GM23338 (cell line): ENCODE measurements around the gene RAPGEF5. TPM values are rescaled to one million over a fixed set of nuclear protein-coding genes. Genes with fewer than 3 reads are reported as not detected.
A peak's percentile ranks its signal among the peaks of the same experiment; 100 is the strongest.

Experiments
- ATAC-seq: fragments of 200-7000 bp; cut with Tn5 transposase; 3 replicates; pipeline ENCODE4 v1.9.1; 2020
- DNase-seq: peaks from one replicate; pipeline ENCODE4 v3.0.0-alpha.2; 2015; ENCODE audit warnings: low spot score
- H2AFZ ChIP-seq: fragments of 200-600 bp; sonication (generic); 2 replicates; pipeline ENCODE4 v1.8.0; 2016; ENCODE audit warnings: antibody characterized with exemption, mild to moderate bottlenecking, moderate library complexity
- H3F3A ChIP-seq: fragments of 200-600 bp; sonication (generic); replicated peaks from 2 replicates; pipeline ENCODE4 v1.8.0; 2017; ENCODE audit warnings: antibody characterized with exemption, mixed run types, low read depth
- H3K27ac ChIP-seq: fragments of 200-600 bp; sonication (generic); 2 replicates; pipeline ENCODE4 v1.6.1; 2016; ENCODE audit warnings: low read depth
- H3K27me3 ChIP-seq: fragments of 200-600 bp; sonication (generic); 2 replicates; pipeline ENCODE4 v1.8.0; 2016; ENCODE audit warnings: mild to moderate bottlenecking, mixed run types, moderate library complexity; ENCODE audit not compliant: insufficient read depth
- H3K36me3 ChIP-seq: fragments of 200-600 bp; sonication (generic); 2 replicates; pipeline ENCODE4 v1.8.0; 2016; ENCODE audit warnings: mild to moderate bottlenecking; ENCODE audit not compliant: insufficient read depth
- H3K4me1 ChIP-seq: fragments of 200-600 bp; sonication (generic); 2 replicates; pipeline ENCODE4 v1.8.0; 2016; ENCODE audit warnings: mild to moderate bottlenecking, moderate library complexity; ENCODE audit not compliant: insufficient read depth
- H3K4me2 ChIP-seq: fragments of 200-600 bp; sonication (generic); 2 replicates; pipeline ENCODE4 v1.7.1; 2017; ENCODE audit warnings: mixed run types
- H3K4me3 ChIP-seq: fragments of 200-600 bp; sonication (generic); 2 replicates; pipeline ENCODE4 v1.6.1; 2016; ENCODE audit warnings: mixed run types
- H3K79me2 ChIP-seq: fragments of 200-600 bp; sonication (generic); replicated peaks from 2 replicates; pipeline ENCODE4 v1.8.0; 2017; ENCODE audit warnings: mild to moderate bottlenecking; ENCODE audit not compliant: insufficient read depth
- H3K9me2 ChIP-seq: fragments of 200-600 bp; sonication (generic); 2 replicates; pipeline ENCODE4 v1.8.0; 2017; ENCODE audit not compliant: insufficient read depth
- H4K20me1 ChIP-seq: fragments of 200-600 bp; sonication (generic); replicated peaks from 2 replicates; pipeline ENCODE4 v1.8.0; 2017; ENCODE audit warnings: mild to moderate bottlenecking; ENCODE audit not compliant: insufficient read depth
- H3K27ac Mint-ChIP-seq: 2 replicates; pipeline ENCODE4 v1.8.0; 2020; ENCODE audit warnings: inconsistent platforms, mild to moderate bottlenecking, moderate library complexity, mixed read lengths
- H3K27me3 Mint-ChIP-seq: 3 replicates; pipeline ENCODE4 v1.8.0; 2022; ENCODE audit warnings: low read depth, mild to moderate bottlenecking, moderate library complexity, mixed read lengths, inconsistent platforms; ENCODE audit not compliant: insufficient read depth, poor library complexity
- H3K36me3 Mint-ChIP-seq: 3 replicates; pipeline ENCODE4 v1.8.0; 2021; ENCODE audit warnings: low read depth, mild to moderate bottlenecking, inconsistent platforms, moderate library complexity, mixed read lengths
- H3K4me1 Mint-ChIP-seq: 3 replicates; pipeline ENCODE4 v1.8.0; 2020; ENCODE audit warnings: mild to moderate bottlenecking, inconsistent platforms, mixed read lengths
- H3K4me3 Mint-ChIP-seq: 3 replicates; pipeline ENCODE4 v1.8.0; 2021; ENCODE audit warnings: moderate library complexity, mild to moderate bottlenecking, inconsistent platforms, mixed read lengths
- H3K9me3 Mint-ChIP-seq: 3 replicates; pipeline ENCODE4 v1.8.0; 2020; ENCODE audit warnings: moderate library complexity, mild to moderate bottlenecking, inconsistent platforms, mixed read lengths
- ETS1 ChIP-seq: IDR thresholded peaks from 2 replicates; pipeline ENCODE4 v1.6.1; 2016; ENCODE audit warnings: antibody characterized with exemption
- EZH2 ChIP-seq: fragments of 200-600 bp; sonication (generic); IDR thresholded peaks from one replicate; pipeline ENCODE4 v1.8.0; 2017; ENCODE audit warnings: antibody characterized with exemption, mild to moderate bottlenecking, low read depth; ENCODE audit not compliant: unreplicated experiment
- EZH2phosphoT487 ChIP-seq: fragments of 200-600 bp; sonication (generic); IDR thresholded peaks from one replicate; pipeline ENCODE4 v1.8.1; 2018; ENCODE audit warnings: antibody characterized with exemption; ENCODE audit not compliant: unreplicated experiment
- JUNB ChIP-seq: IDR thresholded peaks from one replicate; pipeline ENCODE4 v1.6.1; 2016; ENCODE audit warnings: antibody characterized with exemption; ENCODE audit not compliant: unreplicated experiment
- NANOG ChIP-seq: IDR thresholded peaks from 2 replicates; pipeline ENCODE4 v1.6.1; 2016; ENCODE audit warnings: antibody characterized with exemption, borderline replicate concordance
- POLR2AphosphoS5 ChIP-seq: IDR thresholded peaks from 2 replicates; pipeline ENCODE4 v1.6.1; 2016; ENCODE audit warnings: antibody characterized with exemption, low read depth
- REST ChIP-seq: IDR thresholded peaks from one replicate; pipeline ENCODE4 v1.6.1; 2018; ENCODE audit warnings: antibody characterized with exemption; ENCODE audit not compliant: unreplicated experiment
- STAT1 ChIP-seq: IDR thresholded peaks from one replicate; pipeline ENCODE4 v1.6.1; 2016; ENCODE audit warnings: antibody characterized with exemption; ENCODE audit not compliant: unreplicated experiment
- ZNF114 ChIP-seq: fragments of 250-450 bp; sonication (Bioruptor Pico); IDR thresholded peaks from 2 replicates; pipeline ENCODE4 v1.5.0; 2020; ENCODE audit warnings: mild to moderate bottlenecking, moderate library complexity
- ZNF331 ChIP-seq: fragments of 250-450 bp; sonication (Bioruptor Pico); IDR thresholded peaks from 2 replicates; pipeline ENCODE4 v1.5.0; 2020; ENCODE audit warnings: low read depth, mild to moderate bottlenecking, moderate library complexity
- ZNF462 ChIP-seq: fragments of 250-450 bp; sonication (Bioruptor Pico); IDR thresholded peaks from 2 replicates; pipeline ENCODE4 v1.5.0; 2020; ENCODE audit warnings: mild to moderate bottlenecking, moderate library complexity
- polyA plus RNA-seq: library from polyadenylated mRNA; unstranded; fragments of >200 nt; fragmentation: Nextera tagmentation; extraction: Ambion mirVana; gene quantifications from 2 replicates; pipeline ENCODE4 v1.2.1, GENCODE V29; 2016
- total RNA-seq: library from RNA; depleted of rRNA; stranded (reverse); fragments of >200 nt; shearing (Covaris generic); gene quantifications from 2 replicates; pipeline ENCODE4 v1.2.3, GENCODE V29; 2014

RAPGEF5 gene
- total and polyA plus RNA-seq, 2 experiments from 2014 or later: 6.3 to 13.1 TPM

- DNase-seq (no peak), ATAC-seq (peak; percentile 59)
- TF ChIP-seq NANOG (no peak), STAT1 (no peak), POLR2AphosphoS5 (no peak), REST (no peak), JUNB (no peak), ZNF331 (CRISPR knock-in tag) (no peak)
- Histone ChIP-seq H4K20me1 (no peaks in the 10 kb centered on the region), H3K4me2 (peak overlapping the region; percentile 60), H3K27me3 (no peaks in the 10 kb centered on the region), H3K9me2 (no peaks in the 10 kb centered on the region), H3K4me3 (peak overlapping the region; percentile 37), H3F3A (0 out of 2 replicates have a peak, but pooled peaks cover 6% of the 10 kb centered on the region), H3K4me1 (peaks cover 72% of the 10 kb centered on the region), H2AFZ (no peak overlapping the region), H3K36me3 (no peaks in the 10 kb centered on the region), H3K27ac (peak overlapping the region; percentile 53), H3K79me2 (peaks cover 69% of the 10 kb centered on the region)
- H3K4me1 Mint-ChIP-seq: peaks cover 83% of the 10 kb centered on the region
- no peaks in the 10 kb centered on the region for H3K9me3 Mint-ChIP-seq
- H3K27me3 Mint-ChIP-seq: peaks cover 7% of the 10 kb centered on the region
- peak overlapping the region; percentile 56 for H3K4me3 Mint-ChIP-seq
- H3K36me3 Mint-ChIP-seq: peaks cover 5% of the 10 kb centered on the region; the same call in 2 of the 3 replicates
- peak overlapping the region; percentile 93 for H3K27ac Mint-ChIP-seq
These were observed 24.5 kb downstream of the RAPGEF5 start for GRCh38 chr7:22332461-22332870.

GRCh38 chr7:22331704-22332103, 25.2 kb downstream of the RAPGEF5 start:
- ATAC-seq: no peak
- Mint-ChIP-seq H3K4me1 (peaks cover 80% of the 10 kb centered on the region), H3K27me3 (peaks cover 7% of the 10 kb centered on the region), H3K4me3 (no peak overlapping the region), H3K27ac (no peak overlapping the region), H3K9me3 (no peaks in the 10 kb centered on the region), H3K36me3 (no peaks in the 10 kb centered on the region; the same call in 2 of the 3 replicates)
- no peaks in the 10 kb centered on the region for H4K20me1 ChIP-seq
- H3F3A ChIP-seq: 0 out of 2 replicates have a peak, but pooled peaks cover 6% of the 10 kb centered on the region
- H2AFZ ChIP-seq: no peak overlapping the region
- peak overlapping the region; percentile 37 for H3K4me3 ChIP-seq
- no peaks in the 10 kb centered on the region for H3K9me2 ChIP-seq
- H3K79me2 ChIP-seq: peaks cover 66% of the 10 kb centered on the region
- H3K27ac ChIP-seq: peak overlapping the region; percentile 53; the same call in 1 of the 2 replicates
- peak overlapping the region; percentile 60 for H3K4me2 ChIP-seq
- H3K36me3 ChIP-seq: no peaks in the 10 kb centered on the region
- no peaks in the 10 kb centered on the region for H3K27me3 ChIP-seq
- H3K4me1 ChIP-seq: peaks cover 64% of the 10 kb centered on the region
- no peak for DNase-seq
- TF ChIP-seq JUNB (no peak), STAT1 (no peak), EZH2 (no peak), ZNF331 (CRISPR knock-in tag) (no peak), POLR2AphosphoS5 (no peak), EZH2phosphoT487 (no peak), ZNF114 (CRISPR knock-in tag) (no peak), NANOG (no peak), ZNF462 (CRISPR knock-in tag) (no peak), ETS1 (no peak)
